ENCODE measurements around the gene LARGE1.

Gene LARGE1

DNA sequence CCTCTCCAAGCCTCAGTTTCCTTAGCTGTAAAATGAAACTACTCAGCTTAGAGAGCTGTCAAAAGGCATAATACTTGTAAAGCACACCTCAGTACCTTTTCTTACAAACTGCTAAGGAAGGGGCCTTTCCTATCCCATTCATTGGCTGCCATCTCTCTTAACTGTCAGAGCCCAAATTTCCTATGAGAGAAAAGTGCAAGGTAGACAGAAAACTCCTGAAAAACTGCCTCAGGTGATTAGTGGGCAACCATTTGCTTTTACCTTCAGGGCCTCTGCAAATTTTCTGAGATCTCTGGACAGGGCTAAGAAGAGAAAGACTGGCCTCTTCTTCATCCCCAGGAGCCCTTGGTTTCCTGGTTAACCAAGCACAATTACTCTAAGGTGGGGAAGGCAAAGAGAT, 13.8 kb downstream of the LARGE1 start:
- Histone ChIP-seq H3K27ac (replicated peaks) (no peak overlapping the region), H3K4me3 (replicated peaks; ENCODE audit: insufficient read depth, low read length) (no peak overlapping the region), H3K27me3 (ENCODE audit: insufficient read depth, poor library complexity, severe bottlenecking) (no peaks in the 10 kb centered on the region)
- TF ChIP-seq, protein P1, sequence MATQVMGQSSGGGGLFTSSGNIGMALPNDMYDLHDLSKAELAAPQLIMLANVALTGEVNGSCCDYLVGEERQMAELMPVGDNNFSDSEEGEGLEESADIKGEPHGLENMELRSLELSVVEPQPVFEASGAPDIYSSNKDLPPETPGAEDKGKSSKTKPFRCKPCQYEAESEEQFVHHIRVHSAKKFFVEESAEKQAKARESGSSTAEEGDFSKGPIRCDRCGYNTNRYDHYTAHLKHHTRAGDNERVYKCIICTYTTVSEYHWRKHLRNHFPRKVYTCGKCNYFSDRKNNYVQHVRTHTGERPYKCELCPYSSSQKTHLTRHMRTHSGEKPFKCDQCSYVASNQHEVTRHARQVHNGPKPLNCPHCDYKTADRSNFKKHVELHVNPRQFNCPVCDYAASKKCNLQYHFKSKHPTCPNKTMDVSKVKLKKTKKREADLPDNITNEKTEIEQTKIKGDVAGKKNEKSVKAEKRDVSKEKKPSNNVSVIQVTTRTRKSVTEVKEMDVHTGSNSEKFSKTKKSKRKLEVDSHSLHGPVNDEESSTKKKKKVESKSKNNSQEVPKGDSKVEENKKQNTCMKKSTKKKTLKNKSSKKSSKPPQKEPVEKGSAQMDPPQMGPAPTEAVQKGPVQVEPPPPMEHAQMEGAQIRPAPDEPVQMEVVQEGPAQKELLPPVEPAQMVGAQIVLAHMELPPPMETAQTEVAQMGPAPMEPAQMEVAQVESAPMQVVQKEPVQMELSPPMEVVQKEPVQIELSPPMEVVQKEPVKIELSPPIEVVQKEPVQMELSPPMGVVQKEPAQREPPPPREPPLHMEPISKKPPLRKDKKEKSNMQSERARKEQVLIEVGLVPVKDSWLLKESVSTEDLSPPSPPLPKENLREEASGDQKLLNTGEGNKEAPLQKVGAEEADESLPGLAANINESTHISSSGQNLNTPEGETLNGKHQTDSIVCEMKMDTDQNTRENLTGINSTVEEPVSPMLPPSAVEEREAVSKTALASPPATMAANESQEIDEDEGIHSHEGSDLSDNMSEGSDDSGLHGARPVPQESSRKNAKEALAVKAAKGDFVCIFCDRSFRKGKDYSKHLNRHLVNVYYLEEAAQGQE (IDR thresholded peaks at IDR 0.05; ENCODE audit: insufficient replicate concordance, low read depth), result no peak
- TF ChIP-seq, protein P2, sequence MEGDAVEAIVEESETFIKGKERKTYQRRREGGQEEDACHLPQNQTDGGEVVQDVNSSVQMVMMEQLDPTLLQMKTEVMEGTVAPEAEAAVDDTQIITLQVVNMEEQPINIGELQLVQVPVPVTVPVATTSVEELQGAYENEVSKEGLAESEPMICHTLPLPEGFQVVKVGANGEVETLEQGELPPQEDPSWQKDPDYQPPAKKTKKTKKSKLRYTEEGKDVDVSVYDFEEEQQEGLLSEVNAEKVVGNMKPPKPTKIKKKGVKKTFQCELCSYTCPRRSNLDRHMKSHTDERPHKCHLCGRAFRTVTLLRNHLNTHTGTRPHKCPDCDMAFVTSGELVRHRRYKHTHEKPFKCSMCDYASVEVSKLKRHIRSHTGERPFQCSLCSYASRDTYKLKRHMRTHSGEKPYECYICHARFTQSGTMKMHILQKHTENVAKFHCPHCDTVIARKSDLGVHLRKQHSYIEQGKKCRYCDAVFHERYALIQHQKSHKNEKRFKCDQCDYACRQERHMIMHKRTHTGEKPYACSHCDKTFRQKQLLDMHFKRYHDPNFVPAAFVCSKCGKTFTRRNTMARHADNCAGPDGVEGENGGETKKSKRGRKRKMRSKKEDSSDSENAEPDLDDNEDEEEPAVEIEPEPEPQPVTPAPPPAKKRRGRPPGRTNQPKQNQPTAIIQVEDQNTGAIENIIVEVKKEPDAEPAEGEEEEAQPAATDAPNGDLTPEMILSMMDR (IDR thresholded peaks at IDR 0.05; ENCODE audit: insufficient read depth, low read length), result no peak
- TF ChIP-seq POLR2AphosphoS5 (IDR thresholded peaks at IDR 0.05; ENCODE audit: low read depth), result no peak
- no peak for TF ChIP-seq SPI1 (IDR thresholded peaks at IDR 0.05; ENCODE audit: borderline replicate concordance, low read depth)
- TF ChIP-seq GABPA (IDR thresholded peaks at IDR 0.05; ENCODE audit: low read depth), result no peak
- no peak for DNase-seq (ENCODE audit: low read depth in 1 of 2, low spot score in 1 of 2)

DNA sequence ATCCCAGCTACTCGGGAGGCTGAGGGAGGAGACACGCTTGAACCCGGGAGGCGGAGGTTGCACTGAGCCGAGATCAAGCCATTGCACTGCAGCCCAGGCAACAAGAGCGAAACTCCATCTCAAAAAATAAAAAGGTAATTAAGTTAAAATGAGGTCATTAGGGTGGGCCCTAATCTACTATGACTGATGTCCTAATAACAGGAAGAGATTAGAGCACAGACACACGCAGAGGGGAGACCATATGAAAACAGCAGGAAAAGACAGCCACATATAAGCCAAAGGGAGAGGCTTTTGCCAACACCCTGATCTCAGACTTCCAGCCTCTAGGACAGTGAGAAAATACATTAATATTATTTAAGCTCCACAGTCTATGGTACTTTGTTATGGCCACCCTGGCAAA, 17.3 kb downstream of the LARGE1 start:
- Histone ChIP-seq H3K4me3 (replicated peaks; ENCODE audit: insufficient read depth, low read length) (no peak overlapping the region), H3K27me3 (ENCODE audit: insufficient read depth, poor library complexity, severe bottlenecking) (no peaks in the 10 kb centered on the region), H3K27ac (replicated peaks) (no peak overlapping the region)
- DNase-seq (ENCODE audit: low read depth in 1 of 2, low spot score in 1 of 2), result no peak
- TF ChIP-seq, protein P2 (IDR thresholded peaks at IDR 0.05; ENCODE audit: insufficient read depth, low read length), result no peak
- no peak for TF ChIP-seq POLR2AphosphoS5 (IDR thresholded peaks at IDR 0.05; ENCODE audit: low read depth)

DNA sequence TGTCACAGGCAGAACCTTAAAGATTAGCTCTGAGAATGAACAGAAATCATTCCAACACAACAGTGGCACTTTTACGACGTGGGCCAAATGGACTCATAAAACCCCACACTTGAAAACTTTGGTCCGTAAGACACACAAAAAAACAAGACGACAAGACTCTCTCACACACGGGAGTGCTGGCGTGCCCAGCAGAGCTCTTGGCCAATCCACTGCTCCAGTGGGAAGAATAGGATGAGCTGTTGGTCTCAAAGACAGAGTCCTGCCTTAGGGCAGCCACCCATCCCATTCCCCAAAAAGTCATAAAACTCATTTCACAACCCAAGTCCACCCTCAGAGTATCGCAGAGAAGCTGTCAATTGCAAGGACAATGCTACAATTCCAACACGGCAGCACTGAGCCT, 18.2 kb downstream of the LARGE1 start:
- no peak overlapping the region for H3K4me3 ChIP-seq (replicated peaks; ENCODE audit: insufficient read depth, low read length)
- H3K27me3 ChIP-seq (ENCODE audit: insufficient read depth, poor library complexity, severe bottlenecking), result no peaks in the 10 kb centered on the region
- no peak for TF ChIP-seq SPI1 (IDR thresholded peaks at IDR 0.05; ENCODE audit: borderline replicate concordance, low read depth)
- TF ChIP-seq POLR2AphosphoS5 (IDR thresholded peaks at IDR 0.05; ENCODE audit: low read depth), result no peak
- TF ChIP-seq, protein P1 (IDR thresholded peaks at IDR 0.05; ENCODE audit: insufficient replicate concordance, low read depth), result no peak
- TF ChIP-seq GABPA (IDR thresholded peaks at IDR 0.05; ENCODE audit: low read depth), result no peak
- TF ChIP-seq, protein P2 (IDR thresholded peaks at IDR 0.05; ENCODE audit: insufficient read depth, low read length), result no peak
- no peak overlapping the region for H3K27ac ChIP-seq (replicated peaks)
- DNase-seq (ENCODE audit: low read depth in 1 of 2, low spot score in 1 of 2), result no peak

DNA sequence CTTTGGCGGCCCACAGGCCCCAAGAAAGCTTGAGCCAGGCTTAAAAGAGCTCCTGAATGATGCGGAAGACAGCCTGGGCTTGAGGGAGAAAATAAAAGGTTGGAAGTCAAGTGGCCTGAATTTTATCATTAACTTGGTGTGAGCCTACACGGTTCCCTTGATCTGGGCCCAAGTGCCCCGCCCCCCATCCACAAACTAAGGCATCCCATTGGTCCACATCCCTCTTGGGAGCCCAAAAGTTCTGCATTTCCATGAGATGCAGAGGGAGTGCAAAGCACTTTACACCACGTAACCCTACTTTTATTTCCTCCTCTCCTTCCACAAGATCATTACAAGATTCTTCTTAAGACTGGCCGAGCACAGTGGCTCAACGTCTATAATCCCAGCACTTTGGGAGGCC, 22.2 kb downstream of the LARGE1 start:
- Histone ChIP-seq H3K27ac (replicated peaks) (no peak overlapping the region), H3K27me3 (ENCODE audit: insufficient read depth, poor library complexity, severe bottlenecking) (no peaks in the 10 kb centered on the region)
- no peak for DNase-seq (ENCODE audit: low read depth in 1 of 2, low spot score in 1 of 2)

More for the DNA sequence above, 22.2 kb downstream of the LARGE1 start:
- TF ChIP-seq SPI1 (IDR thresholded peaks at IDR 0.05; ENCODE audit: borderline replicate concordance, low read depth) (no peak), GABPA (IDR thresholded peaks at IDR 0.05; ENCODE audit: low read depth) (no peak), POLR2AphosphoS5 (IDR thresholded peaks at IDR 0.05; ENCODE audit: low read depth) (no peak)
- TF ChIP-seq, protein P1 (IDR thresholded peaks at IDR 0.05; ENCODE audit: insufficient replicate concordance, low read depth), result no peak
- TF ChIP-seq, protein P2 (IDR thresholded peaks at IDR 0.05; ENCODE audit: insufficient read depth, low read length), result no peak
- no peak overlapping the region for H3K4me3 ChIP-seq (replicated peaks; ENCODE audit: insufficient read depth, low read length)
